CD4-positive, alpha-beta memory T cell (primary cell): ENCODE measurements around the gene EXOC4. TPM values are rescaled to one million over a fixed set of nuclear protein-coding genes. Genes with fewer than 3 reads are reported as not detected.
A peak's percentile ranks its signal among the peaks of the same experiment; 100 is the strongest.
"Not testable (repeated sequence)": the region's sequence is repeated elsewhere in the genome, so short reads cannot be mapped to it uniquely, and the experiment has no call there.

Experiments
- CTCF ChIA-PET: fragments of 350-600 bp; sonication (Branson Sonifier 250); formaldehyde crosslinking; loops from one replicate; lab custom pipeline; 2021; ENCODE audit warnings: inconsistent platforms; ENCODE audit not compliant: partially characterized antibody; lab: Charles Lee
- POLR2A ChIA-PET: fragments of 350-600 bp; sonication (Branson Sonifier 250); formaldehyde crosslinking; loops from one replicate; lab custom pipeline; 2021; ENCODE audit not compliant: partially characterized antibody; lab: Charles Lee
- DNase-seq, 5 donors: peaks; one replicate each; pipeline versions ENCODE4 v3.0.0 to v3.0.0-alpha.2; 2020 to 2022; ENCODE audit warnings: mixed read lengths in 1 of 5
- H3K27ac ChIP-seq: one replicate; pipeline ENCODE4 v1.7.0; 2013; ENCODE audit warnings: low read depth, low read length
- H3K27me3 ChIP-seq: 2 replicates; pipeline ENCODE4 v1.7.0; 2013; ENCODE audit warnings: mild to moderate bottlenecking, low read length, moderate library complexity; ENCODE audit not compliant: insufficient read depth
- H3K36me3 ChIP-seq: 2 replicates; pipeline ENCODE4 v1.7.0; 2013; ENCODE audit warnings: mild to moderate bottlenecking, low read length, moderate library complexity; ENCODE audit not compliant: insufficient read depth
- H3K4me1 ChIP-seq: 2 replicates; pipeline ENCODE4 v1.7.0; 2013; ENCODE audit warnings: mild to moderate bottlenecking, low read length, moderate library complexity; ENCODE audit not compliant: insufficient read depth
- H3K4me3 ChIP-seq, 2 donors: one replicate each; pipeline ENCODE4 v1.7.0; 2013; ENCODE audit warnings: low read length in 2 of 2, mild to moderate bottlenecking in 1 of 2
- H3K9me3 ChIP-seq, 2 donors: one replicate each; pipeline ENCODE4 v1.7.0; 2013; ENCODE audit warnings: low read length in 2 of 2, control low read depth in 1 of 2; ENCODE audit not compliant: control insufficient read depth in 1 of 2
- H3K27ac Mint-ChIP-seq, 7 donors: one replicate each; pipeline ENCODE4 v1.8.0; 2020 to 2021; ENCODE audit warnings: mixed read lengths in 7 of 7, mild to moderate bottlenecking in 6 of 7, inconsistent platforms in 3 of 7, moderate library complexity in 3 of 7
- H3K27me3 Mint-ChIP-seq, 2 donors: one replicate each; pipeline ENCODE4 v1.8.0; 2020 to 2021; ENCODE audit warnings: mixed read lengths in 2 of 2
- H3K36me3 Mint-ChIP-seq, 2 donors: one replicate each; pipeline ENCODE4 v1.8.0; 2020 to 2021; ENCODE audit warnings: mixed read lengths in 2 of 2, inconsistent platforms in 1 of 2, mild to moderate bottlenecking in 1 of 2
- H3K4me1 Mint-ChIP-seq, 4 donors: one replicate each; pipeline ENCODE4 v1.8.0; 2020 to 2021; ENCODE audit warnings: mixed read lengths in 4 of 4, mild to moderate bottlenecking in 1 of 4
- H3K4me3 Mint-ChIP-seq, 8 donors: one replicate each; pipeline ENCODE4 v1.8.0; 2020 to 2021; ENCODE audit warnings: mixed read lengths in 8 of 8, mild to moderate bottlenecking in 7 of 8, moderate library complexity in 6 of 8, inconsistent platforms in 3 of 8
- H3K9me3 Mint-ChIP-seq, 8 donors: one replicate each; pipeline ENCODE4 v1.8.0; 2020 to 2021; ENCODE audit warnings: mixed read lengths in 8 of 8, mild to moderate bottlenecking in 5 of 8, inconsistent platforms in 3 of 8, moderate library complexity in 1 of 8
- intact Hi-C: fragments of 100-400 bp; cut with micrococcal nuclease; formaldehyde crosslinking; loops from one replicate; pipeline ENCODE4 v1.15.1; 2023
- polyA plus RNA-seq, 2 donors: library from polyadenylated mRNA; unstranded; fragments of 300-500 nt; fragmentation: Illumina TruSeq; gene quantifications; one replicate each; pipeline ENCODE4 v1.2.3, GENCODE V29; 2021
- total RNA-seq, 2 experiments: library from RNA; stranded (reverse); gene quantifications; one replicate each; pipeline ENCODE4 v1.2.3, GENCODE V29; 2021

Gene EXOC4
- total and polyA plus RNA-seq, 4 experiments from 2014 or later, result 33.8 to 81.2 (median 58.1) TPM

DNA sequence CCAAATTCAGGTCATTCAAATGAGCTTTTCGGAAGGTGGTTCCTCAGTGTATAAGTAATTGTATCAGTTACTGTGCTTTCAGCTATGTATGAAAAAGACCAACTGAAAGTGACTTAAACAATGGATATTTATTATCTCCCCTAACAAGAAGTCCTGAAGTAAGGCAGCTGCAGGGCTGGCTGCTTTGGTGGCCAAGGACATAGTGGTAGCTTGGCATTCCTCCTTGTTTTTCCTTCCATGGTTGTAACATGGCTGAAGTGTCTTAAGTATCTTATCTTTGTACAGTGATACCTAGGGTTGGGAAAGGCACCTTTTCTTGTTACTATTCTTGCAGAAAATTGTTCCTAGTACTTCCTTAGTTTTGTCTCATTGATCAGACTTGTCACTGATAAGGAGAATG is 21.4 kb downstream of the EXOC4 start:
- CTCF ChIA-PET, result no interaction called here
- no peak overlapping the region for H3K4me3 Mint-ChIP-seq
- H3K9me3 ChIP-seq, result no peaks in the 10 kb centered on the region
- peaks cover 0 to 8% (median 0%) of the 10 kb centered on the region in 8 donors for H3K9me3 Mint-ChIP-seq
- peaks cover 7% of the 10 kb centered on the region for H3K36me3 ChIP-seq
- no peak overlapping the region for H3K27ac Mint-ChIP-seq
- no peak overlapping the region for H3K4me3 ChIP-seq
- intact Hi-C loops, result no loop called here
- POLR2A ChIA-PET, result interaction anchor here (1.0 kb wide), 1 partner anchor 21 kb away, joined by 3 read pairs; the partner anchor contains the start of gene EXOC4
- H3K27me3 ChIP-seq, result no peaks in the 10 kb centered on the region
- no peak overlapping the region for H3K27ac ChIP-seq
- H3K27me3 Mint-ChIP-seq, result no peaks in the 10 kb centered on the region
- H3K4me1 Mint-ChIP-seq, result peaks cover under 1 to 11% (median 5%) of the 10 kb centered on the region in 4 donors
- DNase-seq, result no peak
- H3K4me1 ChIP-seq, result no peaks in the 10 kb centered on the region
- peaks cover 45 to 46% of the 10 kb centered on the region in 2 donors for H3K36me3 Mint-ChIP-seq

DNA sequence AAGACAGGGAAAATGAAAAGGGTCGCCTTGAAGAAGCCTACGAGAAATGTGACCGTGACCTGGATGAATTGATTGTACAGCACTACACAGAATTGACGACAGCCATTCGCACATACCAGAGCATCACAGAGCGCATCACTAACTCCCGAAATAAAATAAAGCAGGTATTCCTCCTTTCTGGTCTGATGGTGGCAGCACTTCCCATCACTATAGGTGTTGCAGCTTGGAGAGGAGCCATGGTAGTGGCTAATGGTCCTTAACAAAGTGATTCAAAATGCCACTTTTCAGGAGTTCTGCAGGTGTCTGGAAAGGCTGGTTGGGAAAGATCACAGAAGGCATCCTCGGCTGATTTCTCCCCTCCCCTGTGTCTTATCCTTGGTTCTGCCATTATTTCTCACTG is 22.1 kb downstream of the EXOC4 start:
- H3K27me3 ChIP-seq, result no peaks in the 10 kb centered on the region
- DNase-seq, result no peak
- ChIA-PET POLR2A (no interaction called here), CTCF (no interaction called here)
- Mint-ChIP-seq H3K27ac (peak overlapping the region in 1 of 7 donors; percentile 26), H3K36me3 (peaks cover 49 to 53% of the 10 kb centered on the region in 2 donors), H3K9me3 (peaks cover 0 to 8% (median 0%) of the 10 kb centered on the region in 8 donors), H3K27me3 (no peaks in the 10 kb centered on the region), H3K4me3 (no peak overlapping the region), H3K4me1 (peaks cover 0 to 10% (median 4%) of the 10 kb centered on the region in 4 donors)
- H3K9me3 ChIP-seq, result no peaks in the 10 kb centered on the region
- no peak overlapping the region for H3K27ac ChIP-seq
- peaks cover 10% of the 10 kb centered on the region for H3K36me3 ChIP-seq
- intact Hi-C loops, result no loop called here
- H3K4me1 ChIP-seq, result no peaks in the 10 kb centered on the region
- H3K4me3 ChIP-seq, result no peak overlapping the region

DNA sequence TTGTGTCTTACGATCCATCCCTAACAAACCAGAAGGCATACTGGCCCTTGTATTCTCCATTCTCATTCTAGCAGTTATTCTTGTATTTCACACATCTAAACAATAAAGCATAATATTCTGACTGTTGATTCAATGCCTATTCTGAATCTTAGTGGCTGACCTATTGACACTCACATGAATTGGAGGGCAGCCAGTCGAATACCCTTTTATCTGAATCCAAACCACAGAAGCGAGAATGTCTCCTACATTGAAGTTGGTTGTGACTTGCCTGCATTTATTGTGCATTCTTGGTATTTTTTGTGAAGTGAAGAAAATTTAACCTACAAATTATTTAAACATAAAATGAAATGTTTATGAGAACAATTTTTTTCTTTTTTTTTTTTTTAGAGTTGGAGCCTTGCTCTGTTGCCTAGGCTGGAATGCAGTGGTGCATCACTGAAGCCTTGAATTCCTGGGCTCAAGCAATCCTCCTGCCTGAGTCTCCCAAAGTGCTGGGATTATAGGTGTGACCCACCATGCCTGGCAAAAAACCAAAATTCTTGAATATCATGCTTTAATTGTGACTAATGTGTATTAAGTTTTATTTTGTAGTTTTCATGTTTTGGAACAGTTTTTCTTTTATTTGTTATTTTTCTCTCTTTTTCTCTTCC is 22.7 kb downstream of the EXOC4 start:
- Histone ChIP-seq H3K36me3 (peaks cover 10% of the 10 kb centered on the region), H3K4me1 (no peaks in the 10 kb centered on the region), H3K4me3 (no peak overlapping the region), H3K27me3 (no peaks in the 10 kb centered on the region), H3K27ac (no peak overlapping the region), H3K9me3 (no peaks in the 10 kb centered on the region)
- DNase-seq, result no peak
- Mint-ChIP-seq H3K4me1 (peaks cover 0 to 7% (median 3%) of the 10 kb centered on the region in 4 donors), H3K27ac (peak overlapping the region in 2 of 7 donors; percentile 26 to 69), H3K36me3 (peaks cover 46 to 53% of the 10 kb centered on the region in 2 donors), H3K4me3 (no peak overlapping the region), H3K27me3 (no peaks in the 10 kb centered on the region), H3K9me3 (peaks cover 0 to 8% (median 0%) of the 10 kb centered on the region in 8 donors)
- intact Hi-C loops, result no loop called here
- CTCF ChIA-PET, result no interaction called here
- POLR2A ChIA-PET, result no interaction called here

DNA sequence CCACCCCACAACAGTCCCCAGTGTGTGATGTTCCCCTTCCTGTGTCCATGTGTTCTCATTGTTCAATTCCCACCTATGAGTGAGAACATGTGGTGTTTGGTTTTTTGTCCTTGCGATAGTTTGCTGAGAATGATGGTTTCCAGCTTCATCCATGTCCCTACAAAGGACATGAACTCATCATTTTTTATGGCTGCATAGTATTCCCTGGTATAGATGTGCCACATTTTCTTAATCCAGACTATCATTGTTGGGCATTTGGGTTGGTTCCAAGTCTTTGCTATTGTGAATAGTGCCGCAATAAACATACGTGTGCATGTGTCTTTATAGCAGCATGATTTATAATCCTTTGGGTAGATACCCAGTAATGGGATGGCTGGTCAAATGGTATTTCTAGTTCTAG is 26.1 kb downstream of the EXOC4 start:
- DNase-seq, H3K36me3 ChIP-seq, H3K27me3 Mint-ChIP-seq, POLR2A ChIA-PET, H3K4me3 ChIP-seq, H3K27ac Mint-ChIP-seq, H3K4me3 Mint-ChIP-seq, intact Hi-C loops, H3K4me1 ChIP-seq, H3K9me3 Mint-ChIP-seq, H3K27ac ChIP-seq, H3K27me3 ChIP-seq, H3K9me3 ChIP-seq: not testable (repeated sequence)
- CTCF ChIA-PET, result interaction anchor here (1.6 kb wide), 1 partner anchor 15 kb away, joined by 3 read pairs; no protein-coding TSS in a partner anchor
- H3K36me3 Mint-ChIP-seq, result peaks cover 56 to 72% of the 10 kb centered on the region in 2 donors
- H3K4me1 Mint-ChIP-seq, result peaks cover 5 to 13% (median 10%) of the 10 kb centered on the region in 4 donors

DNA sequence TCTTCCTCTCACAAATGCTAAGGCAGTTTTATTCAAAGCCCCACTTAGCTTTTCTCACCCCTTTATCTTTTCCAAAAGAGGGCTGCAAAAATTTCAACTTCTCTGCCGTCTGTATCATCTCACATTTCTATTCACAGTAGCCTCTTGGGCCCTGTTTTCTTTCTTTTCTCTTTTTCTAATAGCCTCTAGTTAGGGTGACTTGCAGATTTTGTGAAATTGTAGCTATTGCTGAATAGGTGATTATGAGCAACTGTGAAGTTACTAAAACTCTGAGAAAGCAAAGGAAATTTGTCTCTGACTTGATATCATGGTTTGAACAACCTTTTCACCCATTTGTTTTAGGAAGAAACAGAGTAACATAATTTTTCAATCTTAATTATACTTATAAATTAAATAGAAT is 29.2 kb downstream of the EXOC4 start:
- H3K36me3 Mint-ChIP-seq, result peaks cover 41 to 63% of the 10 kb centered on the region in 2 donors
- H3K4me3 ChIP-seq, result no peak overlapping the region
- H3K27ac ChIP-seq, result no peak overlapping the region
- peaks cover 0 to 6% (median 0%) of the 10 kb centered on the region in 8 donors for H3K9me3 Mint-ChIP-seq
- POLR2A ChIA-PET, result no interaction called here
- no peaks in the 10 kb centered on the region for H3K4me1 ChIP-seq
- intact Hi-C loops, result no loop called here
- H3K4me1 Mint-ChIP-seq, result peaks cover 16 to 26% (median 18%) of the 10 kb centered on the region in 4 donors
- no peak overlapping the region for H3K27ac Mint-ChIP-seq
- H3K4me3 Mint-ChIP-seq, result no peak overlapping the region
- no peaks in the 10 kb centered on the region for H3K27me3 Mint-ChIP-seq
- no peak for DNase-seq
- no peaks in the 10 kb centered on the region for H3K9me3 ChIP-seq
- H3K36me3 ChIP-seq, result peaks cover 8% of the 10 kb centered on the region
- CTCF ChIA-PET, result no interaction called here
- H3K27me3 ChIP-seq, result no peaks in the 10 kb centered on the region

DNA sequence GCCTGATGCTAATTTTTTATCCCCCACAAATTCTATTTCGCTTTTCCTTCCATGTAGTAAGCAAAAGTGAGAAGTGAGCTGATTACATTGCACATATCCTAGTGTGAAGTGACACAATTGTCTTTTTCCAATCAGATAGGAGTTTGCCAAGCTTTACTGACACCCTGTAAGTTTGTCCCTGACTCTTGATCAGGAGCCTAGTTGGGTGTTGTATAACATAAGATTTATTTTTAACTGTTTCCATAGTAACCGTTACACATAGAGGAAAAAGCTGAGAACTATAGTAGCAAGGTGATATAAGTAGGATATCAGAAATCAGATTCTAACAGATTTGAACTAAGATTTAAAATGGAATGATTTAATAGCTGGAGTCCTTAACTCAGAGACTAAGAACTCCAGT is 31.2 kb downstream of the EXOC4 start:
- no peak overlapping the region for H3K4me3 Mint-ChIP-seq
- Histone ChIP-seq H3K36me3 (peaks cover 4% of the 10 kb centered on the region), H3K9me3 (no peaks in the 10 kb centered on the region), H3K27ac (no peak overlapping the region), H3K27me3 (no peaks in the 10 kb centered on the region), H3K4me3 (no peak overlapping the region), H3K4me1 (no peaks in the 10 kb centered on the region)
- DNase-seq, result no peak
- intact Hi-C loops, result no loop called here
- ChIA-PET POLR2A (no interaction called here), CTCF (interaction anchor here (0.5 kb wide), 1 partner anchor 966 kb away, joined by 3 read pairs; no protein-coding TSS in a partner anchor)
- no peaks in the 10 kb centered on the region for H3K27me3 Mint-ChIP-seq
- H3K27ac Mint-ChIP-seq, result no peak overlapping the region
- peaks cover 17 to 26% (median 19%) of the 10 kb centered on the region in 4 donors for H3K4me1 Mint-ChIP-seq
- peaks cover 39 to 62% of the 10 kb centered on the region in 2 donors for H3K36me3 Mint-ChIP-seq
- H3K9me3 Mint-ChIP-seq, result no peaks in the 10 kb centered on the region

DNA sequence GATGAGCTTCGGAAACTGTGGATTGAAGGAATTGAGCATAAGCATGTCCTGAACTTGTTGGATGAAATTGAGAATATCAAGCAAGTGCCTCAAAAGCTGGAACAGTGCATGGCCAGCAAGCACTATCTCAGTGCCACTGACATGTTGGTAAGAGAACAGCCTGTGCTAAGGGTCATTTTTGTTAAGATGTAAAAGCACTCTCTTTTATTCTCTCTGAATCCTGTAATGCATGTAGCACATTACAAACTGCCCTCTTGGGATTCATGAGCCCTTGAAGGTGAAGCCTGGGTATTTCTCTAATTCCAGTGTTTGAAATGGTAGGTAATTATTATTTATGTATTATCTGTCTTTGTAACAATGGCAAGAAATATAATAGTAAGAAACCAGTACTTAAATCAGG is 36.1 kb downstream of the EXOC4 start:
- DNase-seq, result no peak
- peaks cover 55 to 63% of the 10 kb centered on the region in 2 donors for H3K36me3 Mint-ChIP-seq
- peaks cover 5% of the 10 kb centered on the region for H3K4me1 ChIP-seq
- no peak overlapping the region for H3K4me3 ChIP-seq
- H3K27me3 ChIP-seq, result no peaks in the 10 kb centered on the region
- H3K9me3 ChIP-seq, result no peaks in the 10 kb centered on the region
- H3K36me3 ChIP-seq, result peaks cover 6% of the 10 kb centered on the region
- intact Hi-C loops, result no loop called here
- ChIA-PET CTCF (no interaction called here), POLR2A (no interaction called here)
- peaks cover 13 to 45% (median 31%) of the 10 kb centered on the region in 4 donors for H3K4me1 Mint-ChIP-seq
- H3K27me3 Mint-ChIP-seq, result no peaks in the 10 kb centered on the region
- no peak overlapping the region for H3K27ac Mint-ChIP-seq
- no peak overlapping the region for H3K27ac ChIP-seq
- no peak overlapping the region for H3K4me3 Mint-ChIP-seq
- H3K9me3 Mint-ChIP-seq, result no peaks in the 10 kb centered on the region
